H1 (cell line): ENCODE measurements around the gene ACTBL2. TPM values are rescaled to one million over a fixed set of nuclear protein-coding genes. Genes with fewer than 3 reads are reported as not detected.

Experiments used
- CTCF ChIA-PET: fragments of 300-600 bp; sonication (Branson Sonifier 250); formaldehyde crosslinking; loops from one replicate; lab custom pipeline; 2021; ENCODE audit not compliant: partially characterized antibody; lab: Charles Lee
- POLR2A ChIA-PET: fragments of 300-600 bp; sonication (Branson Sonifier 250); formaldehyde crosslinking; loops from one replicate; lab custom pipeline; 2021; ENCODE audit warnings: inconsistent platforms; ENCODE audit not compliant: partially characterized antibody; lab: Charles Lee
- DNase-seq, 2 experiments: peaks; one replicate each; pipeline versions ENCODE4 v3.0.0 to v3.0.0-alpha.2; 2010 to 2022; ENCODE audit warnings: low spot score in 2 of 2, low read depth in 1 of 2, mixed read lengths in 1 of 2
- FAIRE-seq: peaks from 2 replicates; lab custom pipeline; 2011; peaks lifted over from hg19 to GRCh38; lab: Jason Lieb, UNC
- H2AFZ ChIP-seq: 2 replicates; pipeline ENCODE4 v1.8.1; 2012; ENCODE audit warnings: low read length, inconsistent platforms
- H2AK5ac ChIP-seq: 2 replicates; pipeline ENCODE4 v1.6.1; 2013; ENCODE audit warnings: low read depth, low read length
- H2BK120ac ChIP-seq: replicated peaks from 2 replicates; pipeline ENCODE3; 2013; ENCODE audit warnings: low read depth, low read length, inconsistent platforms
- H2BK12ac ChIP-seq: 2 replicates; pipeline ENCODE4 v1.6.1; 2013; ENCODE audit warnings: low read depth, low read length
- H2BK15ac ChIP-seq: 2 replicates; pipeline ENCODE4 v1.6.1; 2013; ENCODE audit warnings: low read length
- H2BK20ac ChIP-seq: 2 replicates; pipeline ENCODE4 v1.6.1; 2013; ENCODE audit warnings: low read length
- H2BK5ac ChIP-seq: 2 replicates; pipeline ENCODE4 v1.6.1; 2013; ENCODE audit warnings: low read depth, low read length
- H3K14ac ChIP-seq: 2 replicates; pipeline ENCODE4 v1.6.1; 2013; ENCODE audit warnings: inconsistent platforms; ENCODE audit not compliant: insufficient read length
- H3K18ac ChIP-seq: 2 replicates; pipeline ENCODE4 v1.6.1; 2013; ENCODE audit warnings: low read length; ENCODE audit errors: extremely low read depth
- H3K23ac ChIP-seq: 2 replicates; pipeline ENCODE4 v1.6.1; 2013; ENCODE audit warnings: inconsistent platforms; ENCODE audit not compliant: insufficient read length
- H3K23me2 ChIP-seq: 2 replicates; pipeline ENCODE4 v1.6.1; 2013; ENCODE audit warnings: low read depth, low read length
- H3K27ac ChIP-seq: 2 replicates; pipeline ENCODE4 v1.6.1; 2011; ENCODE audit warnings: low read depth, low read length, inconsistent platforms
- H3K27me3 ChIP-seq, 4 experiments: replicated peaks in 1 of 4; 1 replicate in 1 of 4; 2 replicates in 3 of 4; pipeline versions ENCODE4 v1.6.1 to v1.8.1; 2011 to 2013; ENCODE audit warnings: low read length in 3 of 4, mild to moderate bottlenecking in 3 of 4, inconsistent platforms in 2 of 4, mixed read lengths in 2 of 4, moderate library complexity in 1 of 4; ENCODE audit not compliant: control insufficient read depth in 3 of 4, insufficient read depth in 3 of 4; ENCODE audit errors: extremely low read depth in 1 of 4
- H3K36me3 ChIP-seq, 4 experiments: 2 replicates each; pipeline versions ENCODE4 v1.6.1 to v1.8.1; 2011 to 2013; ENCODE audit warnings: mild to moderate bottlenecking in 4 of 4, low read length in 3 of 4, moderate library complexity in 2 of 4, control low read depth in 1 of 4, inconsistent platforms in 1 of 4; ENCODE audit not compliant: insufficient read depth in 4 of 4, control insufficient read depth in 2 of 4
- H3K4ac ChIP-seq: replicated peaks from 2 replicates; pipeline ENCODE3; 2013; ENCODE audit warnings: low read length, low read depth, mixed read lengths, inconsistent platforms; ENCODE audit not compliant: insufficient read length
- H3K4me1 ChIP-seq, 4 experiments: replicated peaks in 1 of 4; 1 replicate in 1 of 4; 2 replicates in 3 of 4; pipeline versions ENCODE4 v1.6.1 to v1.8.1; 2011 to 2013; ENCODE audit warnings: low read length in 3 of 4, inconsistent platforms in 2 of 4, mixed read lengths in 1 of 4; ENCODE audit not compliant: insufficient read depth in 4 of 4, control insufficient read depth in 3 of 4
- H3K4me2 ChIP-seq, 2 experiments: 2 replicates each; pipeline versions ENCODE4 v1.6.1 to v1.8.1; 2011 to 2013; ENCODE audit warnings: low read depth in 2 of 2, low read length in 2 of 2, control low read depth in 1 of 2, inconsistent platforms in 1 of 2, mild to moderate bottlenecking in 1 of 2; ENCODE audit not compliant: insufficient read depth in 1 of 2
- H3K4me3 ChIP-seq, 4 experiments: fragments of 200-600, 300-600 bp in 1 of 4; sonication (generic), shearing (Covaris generic), sonication (Bioruptor Twin) in 1 of 4; 2 replicates each; pipeline versions ENCODE4 v1.5.1 to v1.8.1; 2011 to 2016; ENCODE audit warnings: low read length in 4 of 4, low read depth in 3 of 4, control low read depth in 2 of 4, inconsistent platforms in 2 of 4, mild to moderate bottlenecking in 2 of 4, mixed read lengths in 1 of 4, moderate library complexity in 1 of 4; ENCODE audit not compliant: insufficient read depth in 2 of 4; ENCODE audit errors: extremely low read depth in 1 of 4
- H3K56ac ChIP-seq: replicated peaks from 2 replicates; pipeline ENCODE3; 2013; ENCODE audit warnings: low read depth, mild to moderate bottlenecking, mixed read lengths, low read length, inconsistent platforms; ENCODE audit not compliant: insufficient read length
- H3K79me1 ChIP-seq: 2 replicates; pipeline ENCODE4 v1.6.1; 2013; ENCODE audit warnings: low read depth, low read length, control low read depth
- H3K79me2 ChIP-seq, 2 experiments: 2 replicates each; pipeline versions ENCODE4 v1.6.1 to v1.8.1; 2012 to 2013; ENCODE audit warnings: low read length in 2 of 2, mild to moderate bottlenecking in 2 of 2, inconsistent platforms in 1 of 2; ENCODE audit not compliant: insufficient read depth in 2 of 2, control insufficient read depth in 1 of 2
- H3K9ac ChIP-seq, 4 experiments: replicated peaks in 1 of 4; 1 replicate in 1 of 4; 2 replicates in 3 of 4; pipeline versions ENCODE4 v1.6.1 to v1.8.1; 2011 to 2013; ENCODE audit warnings: low read depth in 3 of 4, low read length in 3 of 4, control low read depth in 2 of 4, mild to moderate bottlenecking in 2 of 4, moderate library complexity in 2 of 4, inconsistent platforms in 1 of 4; ENCODE audit errors: extremely low read depth in 1 of 4
- H3K9me3 ChIP-seq, 2 experiments: 2 replicates each; pipeline versions ENCODE4 v1.6.1 to v1.8.1; 2012 to 2013; ENCODE audit warnings: mild to moderate bottlenecking in 2 of 2, moderate library complexity in 2 of 2, control low read depth in 1 of 2, inconsistent platforms in 1 of 2, low read depth in 1 of 2, low read length in 1 of 2, mixed read lengths in 1 of 2; ENCODE audit not compliant: insufficient read depth in 2 of 2
- H4K20me1 ChIP-seq, 2 experiments: replicated peaks in 1 of 2; 2 replicates each; pipeline versions ENCODE3 to v1.8.1; 2011 to 2013; ENCODE audit warnings: inconsistent platforms in 2 of 2, low read length in 2 of 2, mild to moderate bottlenecking in 1 of 2; ENCODE audit not compliant: insufficient read depth in 2 of 2, control insufficient read depth in 1 of 2
- H4K5ac ChIP-seq: 2 replicates; pipeline ENCODE4 v1.6.1; 2013; ENCODE audit warnings: low read length, low read depth, mixed read lengths, inconsistent platforms; ENCODE audit not compliant: insufficient read length
- H4K8ac ChIP-seq: 2 replicates; pipeline ENCODE4 v1.8.0; 2013; ENCODE audit warnings: mild to moderate bottlenecking, moderate library complexity, low read length, inconsistent platforms; ENCODE audit not compliant: insufficient read depth; ENCODE audit errors: extremely low read depth
- H4K91ac ChIP-seq: replicated peaks from 2 replicates; pipeline ENCODE3; 2013; ENCODE audit warnings: low read length, mixed read lengths, inconsistent platforms; ENCODE audit not compliant: insufficient read length
- ATF3 ChIP-seq: IDR thresholded peaks from 2 replicates; pipeline ENCODE4 v1.6.1; 2011; ENCODE audit warnings: low read depth, mild to moderate bottlenecking, low read length; ENCODE audit not compliant: insufficient read depth
- MAFK ChIP-seq: IDR thresholded peaks from 2 replicates; pipeline ENCODE4 v1.6.1; 2012; ENCODE audit warnings: low read depth, mild to moderate bottlenecking, improper control_type of control experiment, low read length
- NANOG ChIP-seq: IDR thresholded peaks from 2 replicates; pipeline ENCODE4 v1.6.1; 2011; ENCODE audit warnings: low read length, low read depth, mild to moderate bottlenecking, inconsistent platforms; ENCODE audit not compliant: insufficient read depth, poor library complexity, severe bottlenecking
- SIRT6 ChIP-seq: IDR thresholded peaks from one replicate; pipeline ENCODE4 v1.7.1; 2012; ENCODE audit warnings: low read length, inconsistent platforms
- USF2 ChIP-seq: IDR thresholded peaks from 2 replicates; pipeline ENCODE4 v1.6.1; 2011; ENCODE audit warnings: low read length, improper control_type of control experiment
- whole genome bisulfite sequencing, 2 experiments: shearing (Covaris generic) in 1 of 2; methylation state at CpG; one replicate each; pipeline versions ENCODE4 v1.1.6 to v1.1.7; 2013 to 2015; ENCODE audit warnings: low lambda C conversion rate in 2 of 2, mixed read lengths in 2 of 2, inconsistent platforms in 1 of 2, low coverage in 1 of 2, missing lambda C conversion rate in 1 of 2; ENCODE audit not compliant: insufficient replicate concordance in 2 of 2, insufficient coverage in 1 of 2, insufficient read length in 1 of 2; ENCODE audit errors: extremely low coverage in 1 of 2, missing lambda C conversion rate in 1 of 2; 5-methylcytosine and 5-hydroxymethylcytosine counted together
- polyA plus RNA-seq, 7 experiments: library from polyadenylated mRNA; depleted of rRNA in 3 of 7; stranded (reverse) in 5 of 7; unstranded in 2 of 7; fragments of >200 nt in 5 of 7; fragments of 200-250 nt in 2 of 7; gene quantifications; 1 replicate in 5 of 7; 2 replicates in 1 of 7; 4 replicates in 1 of 7; pipeline versions ENCODE4 v1.2.1 to v1.2.3, GENCODE V29; 2011 to 2013; ENCODE audit warnings: missing spikeins in 2 of 7, mixed read lengths in 2 of 7
- total RNA-seq: library from RNA; stranded (reverse); fragmentation: NEBNext Ultra II Directional; extraction: Animal tissue kit (Norgen Biotek cat#: 25700); gene quantifications from 2 replicates; pipeline ENCODE4 v1.2.1, GENCODE V29; 2021

ACTBL2 gene
- total and polyA plus RNA-seq, 2 of the 8 experiments (the other 6 are each of a cell fraction or from before 2014, with no cell fraction given): not detected

- Histone ChIP-seq H3K4me2 (no peak overlapping the region), H3K79me1 (no peaks in the 10 kb centered on the region), H2BK5ac (no peak overlapping the region), H2AK5ac (no peak overlapping the region), H3K14ac (no peak overlapping the region), H2AFZ (no peak overlapping the region), H3K27me3 (no peaks in the 10 kb centered on the region), H4K8ac (no peak overlapping the region), H3K23ac (no peak overlapping the region), H2BK120ac (no peak overlapping the region), H3K36me3 (no peaks in the 10 kb centered on the region), H4K20me1 (no peaks in the 10 kb centered on the region), H3K27ac (no peak overlapping the region), H2BK20ac (no peak overlapping the region), H4K5ac (no peak overlapping the region), H3K4me1 (no peaks in the 10 kb centered on the region), H3K4ac (no peak overlapping the region), H3K56ac (no peak overlapping the region), H2BK12ac (no peak overlapping the region), H4K91ac (no peak overlapping the region), H3K9me3 (no peaks in the 10 kb centered on the region), H2BK15ac (no peak overlapping the region), H3K9ac (no peak overlapping the region), H3K18ac (no peak overlapping the region), H3K4me3 (no peak overlapping the region), H3K79me2 (no peaks in the 10 kb centered on the region), H3K23me2 (no peaks in the 10 kb centered on the region)
- ChIA-PET CTCF (interaction anchor here (0.7 to 2.0 kb wide), 4 partner anchors 15 to 115 kb away, joined by 3 to 4 read pairs (median 4); no protein-coding TSS in a partner anchor), POLR2A (no interaction called here)
- TF ChIP-seq NANOG (no peak), USF2 (no peak), SIRT6 (no peak), ATF3 (no peak), MAFK (no peak)
- no peak for FAIRE-seq
- WGBS, 2 experiments: 75% methylated on average over 2 of the region's 2 CpGs; no CpG with 5 or more reads in 1 of the 2 experiments
- no peak for DNase-seq
Measured at GRCh38 chr5:57441557-57441956, 41.1 kb downstream of the ACTBL2 start.
